Right lobe of liver (tissue), 6 donors: ENCODE data around the gene POU5F1. TPM values are rescaled to one million over a fixed set of nuclear protein-coding genes. Genes with fewer than 3 reads are reported as not detected.

Experiments
- ATAC-seq, 4 donors: fragments of 200-7000 bp; cut with Tn5 transposase; one replicate each; pipeline ENCODE4 v1.9.1; 2020; ENCODE audit warnings: mild to moderate bottlenecking in 4 of 4, moderate library complexity in 4 of 4
- DNase-seq, 3 donors: peaks; one replicate each; pipeline ENCODE4 v3.0.0-alpha.2; 2020
- H3K27ac ChIP-seq, 3 donors: fragments of 200-600 bp; one replicate each; pipeline ENCODE4 v1.8.0; 2022
- H3K27me3 ChIP-seq, 2 donors: fragments of 200-600 bp; one replicate each; pipeline ENCODE4 v1.8.0; 2022
- H3K36me3 ChIP-seq, 4 donors: fragments of 200-600 bp; sonication (generic) in 1 of 4; one replicate each; pipeline versions ENCODE4 v1.5.1 to v1.8.0; 2017 to 2022; ENCODE audit warnings: control low read depth in 1 of 4
- H3K4me1 ChIP-seq, 4 donors: fragments of 200-600 bp; sonication (generic) in 1 of 4; one replicate each; pipeline versions ENCODE4 v1.5.1 to v1.8.0; 2017 to 2022; ENCODE audit warnings: control low read depth in 1 of 4
- H3K4me3 ChIP-seq, 3 donors: fragments of 200-600 bp; one replicate each; pipeline ENCODE4 v1.8.0; 2022
- H3K9me3 ChIP-seq, 4 donors: fragments of 200-600 bp; sonication (generic) in 1 of 4; one replicate each; pipeline versions ENCODE4 v1.5.1 to v1.8.0; 2017 to 2022; ENCODE audit warnings: control low read depth in 1 of 4
- POLR2A ChIP-seq: fragments of 450-650 bp; IDR thresholded peaks from one replicate; pipeline ENCODE4 v1.6.1; 2017; ENCODE audit warnings: antibody characterized with exemption, mild to moderate bottlenecking
- WGBS: methylation state at CpG from one replicate; pipeline ENCODE4 v1.1.6; 2018; ENCODE audit warnings: low coverage, low lambda C conversion rate; ENCODE audit not compliant: insufficient coverage; ENCODE audit errors: missing lambda C conversion rate; 5-methylcytosine and 5-hydroxymethylcytosine counted together
- intact Hi-C, 2 donors: fragments of 100-400 bp; cut with DNase I; formaldehyde crosslinking; loops; one replicate each; pipeline versions ENCODE4 v1.11.2 to v1.14.1; 2022
- total RNA-seq, 6 experiments: library from RNA; depleted of rRNA in 2 of 6; stranded (reverse); fragments of >200 nt in 2 of 6; fragmentation: NEBNext Ultra II Directional in 3 of 6; extraction: Animal tissue kit (Norgen Biotek cat#: 25700) in 3 of 6; gene quantifications; one replicate each; pipeline versions ENCODE4 v1.1.0 to v1.2.4, GENCODE V29; 2016 to 2023
- TF ChIP-seq, protein P1 (sequence below), 4 donors: fragments of 200-600 bp in 3 of 4; fragments of 450-650 bp in 1 of 4; IDR thresholded peaks; one replicate each; pipeline versions ENCODE4 v1.5.1 to v1.8.0; 2016 to 2022; ENCODE audit warnings: antibody characterized with exemption in 4 of 4, mild to moderate bottlenecking in 2 of 4
- donor health status: DM: no; HTN: yes; CAD: no.
- donor health status: DM: no; HTN: no; CAD: no.
- donor health status: DM: no; HTN: no; CAD: no.
- donor health status: DM: no; HTN: yes; CAD: no.
- donor health status: DM: no; HTN: yes; CAD: no.

The POU5F1 gene
- total RNA-seq, 6 experiments from 2014 or later: 0.71 to 3.8 (median 2.6) TPM

- intact Hi-C loops: no loop called here
- no peak for DNase-seq
- H3K9me3 ChIP-seq: no peaks in the 10 kb centered on the region
- H3K4me1 ChIP-seq: no peaks in the 10 kb centered on the region
- TF ChIP-seq, protein P1, sequence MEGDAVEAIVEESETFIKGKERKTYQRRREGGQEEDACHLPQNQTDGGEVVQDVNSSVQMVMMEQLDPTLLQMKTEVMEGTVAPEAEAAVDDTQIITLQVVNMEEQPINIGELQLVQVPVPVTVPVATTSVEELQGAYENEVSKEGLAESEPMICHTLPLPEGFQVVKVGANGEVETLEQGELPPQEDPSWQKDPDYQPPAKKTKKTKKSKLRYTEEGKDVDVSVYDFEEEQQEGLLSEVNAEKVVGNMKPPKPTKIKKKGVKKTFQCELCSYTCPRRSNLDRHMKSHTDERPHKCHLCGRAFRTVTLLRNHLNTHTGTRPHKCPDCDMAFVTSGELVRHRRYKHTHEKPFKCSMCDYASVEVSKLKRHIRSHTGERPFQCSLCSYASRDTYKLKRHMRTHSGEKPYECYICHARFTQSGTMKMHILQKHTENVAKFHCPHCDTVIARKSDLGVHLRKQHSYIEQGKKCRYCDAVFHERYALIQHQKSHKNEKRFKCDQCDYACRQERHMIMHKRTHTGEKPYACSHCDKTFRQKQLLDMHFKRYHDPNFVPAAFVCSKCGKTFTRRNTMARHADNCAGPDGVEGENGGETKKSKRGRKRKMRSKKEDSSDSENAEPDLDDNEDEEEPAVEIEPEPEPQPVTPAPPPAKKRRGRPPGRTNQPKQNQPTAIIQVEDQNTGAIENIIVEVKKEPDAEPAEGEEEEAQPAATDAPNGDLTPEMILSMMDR (IDR thresholded peaks at IDR 0.05): no peak
- no peak for TF ChIP-seq POLR2A
- WGBS: 82% methylated on average over 7 of the region's 12 CpGs
- H3K4me3 ChIP-seq: no peak overlapping the region
- no peak overlapping the region for H3K27ac ChIP-seq
- no peak for ATAC-seq
- no peaks in the 10 kb centered on the region for H3K36me3 ChIP-seq
- no peaks in the 10 kb centered on the region for H3K27me3 ChIP-seq
Measured at GRCh38 chr6:31121131-31121790, 49.2 kb downstream of the POU5F1 start.

DNA sequence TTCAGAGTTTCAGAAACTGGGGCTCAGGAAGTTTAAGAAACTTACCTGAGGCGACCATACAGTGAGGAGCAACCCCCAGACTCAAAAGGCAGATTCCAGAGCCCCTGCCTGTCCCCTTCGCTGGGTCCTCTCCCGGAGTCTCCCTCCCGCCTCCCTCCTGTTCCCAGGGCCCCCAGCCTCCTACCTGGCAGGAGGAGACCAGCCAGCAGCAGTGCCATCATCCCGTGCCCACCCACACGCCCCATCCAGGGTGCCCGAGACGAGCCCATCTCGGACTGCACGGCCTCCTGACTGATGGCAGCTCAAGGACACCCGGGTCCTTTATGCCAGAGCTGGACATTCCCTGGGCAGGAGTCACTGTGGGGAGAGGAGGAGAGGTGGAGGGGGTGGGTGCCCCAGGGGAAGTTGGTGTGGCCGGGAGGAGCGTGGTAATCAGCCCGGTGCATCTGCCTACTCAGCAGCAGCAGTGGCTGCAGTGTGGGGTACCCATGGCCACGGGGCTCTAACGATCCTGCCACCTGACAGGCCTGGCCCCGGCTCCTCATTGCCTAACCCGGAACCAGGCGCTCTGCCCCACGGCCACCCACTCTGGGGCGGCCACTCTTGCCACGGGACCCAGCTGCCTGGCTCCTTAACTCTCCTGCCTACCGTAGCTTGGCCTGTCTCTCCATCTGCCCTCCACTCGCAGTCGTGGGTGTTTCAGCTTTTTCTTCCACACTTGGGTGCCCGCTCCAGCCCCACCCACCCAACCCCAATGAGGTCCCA, 50.1 kb downstream of the POU5F1 start, which contains the start of gene CDSN:
CDSN (minus strand) TSS at position 296 of the 765 bp plus-strand sequence; CDS start at position 269, 27 bp downstream.
- ATAC-seq (no peak), DNase-seq (no peak)
- no peak for TF ChIP-seq POLR2A
- TF ChIP-seq, protein P1 (IDR thresholded peaks at IDR 0.05): no peak
- no peak within 1 kb of the TSS for H3K4me3 ChIP-seq
- H3K27ac ChIP-seq: no peak within 1 kb of the TSS
- H3K36me3 ChIP-seq: no peaks in the 10 kb centered on the region
- H3K4me1 ChIP-seq: no peaks in the 10 kb centered on the region
- 60% methylated on average over 14 of the region's 26 CpGs for WGBS
- H3K27me3 ChIP-seq: no peaks in the 10 kb centered on the region
- H3K9me3 ChIP-seq: no peaks in the 10 kb centered on the region
- intact Hi-C loops: no loop called here

- H3K27me3 ChIP-seq: no peaks in the 10 kb centered on the region
- ATAC-seq (no peak), DNase-seq (no peak)
- intact Hi-C loops: no loop called here
- no peak overlapping the region for H3K4me3 ChIP-seq
- H3K27ac ChIP-seq: no peak overlapping the region
- TF ChIP-seq POLR2A: no peak
- TF ChIP-seq, protein P1 (IDR thresholded peaks at IDR 0.05): no peak
- 20% methylated on average over 1 of the region's 7 CpGs for WGBS
- H3K36me3 ChIP-seq: no peaks in the 10 kb centered on the region
- no peaks in the 10 kb centered on the region for H3K9me3 ChIP-seq
- no peaks in the 10 kb centered on the region for H3K4me1 ChIP-seq
Measured at GRCh38 chr6:31118178-31118577, 52.3 kb downstream of the POU5F1 start.

GRCh38 chr6:31116661-31117385, 53.7 kb downstream of the POU5F1 start:
- H3K36me3 ChIP-seq: no peaks in the 10 kb centered on the region
- H3K4me1 ChIP-seq: no peaks in the 10 kb centered on the region
- intact Hi-C loops: no loop called here
- no peaks in the 10 kb centered on the region for H3K9me3 ChIP-seq
- H3K4me3 ChIP-seq: no peak overlapping the region
- no peak for DNase-seq
- H3K27me3 ChIP-seq: no peaks in the 10 kb centered on the region
- 52% methylated on average over 7 of the region's 19 CpGs for WGBS
- H3K27ac ChIP-seq: no peak overlapping the region
- no peak for ATAC-seq
- TF ChIP-seq POLR2A: no peak
- TF ChIP-seq, protein P1 (IDR thresholded peaks at IDR 0.05): no peak
